ENCODE measurements around the gene XPNPEP3. TPM values are rescaled to one million over a fixed set of nuclear protein-coding genes. Genes with fewer than 3 reads are reported as not detected.

The XPNPEP3 gene
- total and polyA plus RNA-seq, 10 donors = 3.2 to 22.7 (median 12.7) TPM

- intact Hi-C loops (cut with DNase I; ENCODE audit: low total_unique reads) = no loop called here
- Histone ChIP-seq H3K27ac (no peak overlapping the region), H3K4me3 (no peak overlapping the region), H3K9me3 (no peaks in the 10 kb centered on the region), H3K36me3 (peaks cover 0 to 83% (median 38%) of the 10 kb centered on the region in 6 donors), H3K27me3 (replicated peaks in 1 of 7) (no peaks in the 10 kb centered on the region), H3K4me1 (peaks cover 3 to 8% (median 6%) of the 10 kb centered on the region in 6 donors)
- TF ChIP-seq POLR2AphosphoS5 (IDR thresholded peaks at IDR 0.05) (no peak), POLR2A (IDR thresholded peaks at IDR 0.05) (no peak), CTCF (IDR thresholded peaks at IDR 0.05 in 8 of 11, conservative IDR thresholded peaks at IDR 0.05 in 3 of 11) (no peak)
- no peak for DNase-seq
- 87 to 96% (median 90%) methylated on average over 5 of the region's 5 CpGs for WGBS, 5 donors
These were observed 62.5 kb downstream of the XPNPEP3 start for GRCh38 chr22:40919446-40919845.

- Histone ChIP-seq H3K4me1 (peaks cover 3 to 8% (median 6%) of the 10 kb centered on the region in 6 donors), H3K9me3 (no peaks in the 10 kb centered on the region), H3K36me3 (peaks cover 0 to 83% (median 41%) of the 10 kb centered on the region in 6 donors), H3K27me3 (replicated peaks in 1 of 7) (no peaks in the 10 kb centered on the region), H3K4me3 (no peak overlapping the region), H3K27ac (no peak overlapping the region)
- intact Hi-C loops (cut with DNase I; ENCODE audit: low total_unique reads) = no loop called here
- TF ChIP-seq POLR2AphosphoS5 (IDR thresholded peaks at IDR 0.05) (no peak), POLR2A (IDR thresholded peaks at IDR 0.05) (no peak), CTCF (IDR thresholded peaks at IDR 0.05 in 8 of 11, conservative IDR thresholded peaks at IDR 0.05 in 3 of 11) (no peak)
- WGBS, 5 donors = 80 to 94% (median 85%) methylated on average over 9 of the region's 9 CpGs
- no peak for DNase-seq
These were observed 63.6 kb downstream of the XPNPEP3 start for GRCh38 chr22:40920526-40920925.

GRCh38 chr22:40922484-40923303 lies 65.7 kb downstream of the XPNPEP3 start:
- Histone ChIP-seq H3K4me1 (peaks cover 3 to 8% (median 6%) of the 10 kb centered on the region in 6 donors), H3K27me3 (replicated peaks in 1 of 7) (no peaks in the 10 kb centered on the region), H3K4me3 (peak overlapping the region in 2 of 8 donors; percentile 2 to 35), H3K9me3 (no peaks in the 10 kb centered on the region), H3K27ac (no peak overlapping the region), H3K36me3 (peaks cover 0 to 81% (median 33%) of the 10 kb centered on the region in 6 donors)
- no peak for DNase-seq
- 51 to 64% (median 56%) methylated on average over 5 of the region's 5 CpGs for WGBS, 5 donors
- intact Hi-C loops (cut with DNase I; ENCODE audit: low total_unique reads) = no loop called here
- TF ChIP-seq POLR2AphosphoS5 (IDR thresholded peaks at IDR 0.05) = no peak
- peak; percentile 48 to 91 (median 78) for TF ChIP-seq CTCF (IDR thresholded peaks at IDR 0.05 in 8 of 11, conservative IDR thresholded peaks at IDR 0.05 in 3 of 11)

- H3K4me3 ChIP-seq = no peak overlapping the region
- WGBS, 5 donors = 62 to 93% (median 83%) methylated on average over 1 of the region's 1 CpG
- TF ChIP-seq CTCF (IDR thresholded peaks at IDR 0.05 in 8 of 11, conservative IDR thresholded peaks at IDR 0.05 in 3 of 11) = no peak
- TF ChIP-seq POLR2AphosphoS5 (IDR thresholded peaks at IDR 0.05) = no peak
- TF ChIP-seq POLR2A (IDR thresholded peaks at IDR 0.05) = no peak
- H3K27ac ChIP-seq = no peak overlapping the region
- H3K36me3 ChIP-seq = peaks cover 0 to 81% (median 26%) of the 10 kb centered on the region in 6 donors
- H3K9me3 ChIP-seq = no peaks in the 10 kb centered on the region
- DNase-seq = no peak
- peaks cover 0 to 10% (median 0%) of the 10 kb centered on the region in 6 donors for H3K4me1 ChIP-seq
- H3K27me3 ChIP-seq (replicated peaks in 1 of 7) = no peaks in the 10 kb centered on the region
- intact Hi-C loops (cut with DNase I; ENCODE audit: low total_unique reads) = no loop called here
These were observed 71.7 kb downstream of the XPNPEP3 start for GRCh38 chr22:40928657-40929056.

Data from spleen (tissue), 11 donors.